Trophoblast cell (in vitro differentiated cells and primary cell): ENCODE results near the gene ZGPAT.
A peak's percentile ranks its signal among the peaks of the same experiment; 100 is the strongest.

Experiments
- DNase-seq, 2 donors: peaks; one replicate each; pipeline ENCODE4 v3.0.0-alpha.2; 2016
- H2AFZ ChIP-seq: 2 replicates; pipeline ENCODE4 v1.6.1; 2013; ENCODE audit warnings: low read length, moderate library complexity, mild to moderate bottlenecking; ENCODE audit not compliant: insufficient read depth, poor library complexity
- H2AK5ac ChIP-seq: 2 replicates; pipeline ENCODE4 v1.6.1; 2013; ENCODE audit warnings: mild to moderate bottlenecking, low read length
- H2BK120ac ChIP-seq: 2 replicates; pipeline ENCODE4 v1.6.1; 2013; ENCODE audit warnings: low read length, mild to moderate bottlenecking, moderate library complexity; ENCODE audit not compliant: insufficient read depth, poor library complexity
- H2BK12ac ChIP-seq: 2 replicates; pipeline ENCODE4 v1.6.1; 2013; ENCODE audit warnings: mild to moderate bottlenecking, low read length, moderate library complexity
- H2BK5ac ChIP-seq: 2 replicates; pipeline ENCODE4 v1.6.1; 2013; ENCODE audit warnings: low read length, low read depth, moderate library complexity, mild to moderate bottlenecking; ENCODE audit not compliant: poor library complexity
- H3K14ac ChIP-seq: 2 replicates; pipeline ENCODE4 v1.6.1; 2013; ENCODE audit warnings: mild to moderate bottlenecking, low read length
- H3K18ac ChIP-seq: 2 replicates; pipeline ENCODE4 v1.6.1; 2013; ENCODE audit warnings: mild to moderate bottlenecking, low read length
- H3K23ac ChIP-seq: 2 replicates; pipeline ENCODE4 v1.6.1; 2013; ENCODE audit warnings: low read length
- H3K27ac ChIP-seq: 2 replicates; pipeline ENCODE4 v1.5.1; 2013; ENCODE audit warnings: low read depth, mild to moderate bottlenecking, inconsistent platforms, low read length, moderate library complexity
- H3K27me3 ChIP-seq: 2 replicates; pipeline ENCODE4 v1.6.1; 2013; ENCODE audit warnings: inconsistent platforms, mild to moderate bottlenecking, low read length, moderate library complexity; ENCODE audit not compliant: insufficient read depth
- H3K36me3 ChIP-seq, 2 experiments: 1 replicate in 1 of 2; 2 replicates in 1 of 2; pipeline ENCODE4 v1.6.1; 2013; ENCODE audit warnings: low read length in 2 of 2, mild to moderate bottlenecking in 2 of 2, moderate library complexity in 1 of 2; ENCODE audit not compliant: insufficient read depth in 2 of 2, control insufficient read depth in 1 of 2
- H3K4ac ChIP-seq: 2 replicates; pipeline ENCODE4 v1.6.1; 2013; ENCODE audit warnings: low read depth, mild to moderate bottlenecking, low read length, moderate library complexity
- H3K4me1 ChIP-seq, 2 experiments: 1 replicate in 1 of 2; 2 replicates in 1 of 2; pipeline ENCODE4 v1.6.1; 2013; ENCODE audit warnings: low read length in 2 of 2, mild to moderate bottlenecking in 2 of 2, moderate library complexity in 1 of 2; ENCODE audit not compliant: insufficient read depth in 2 of 2, control insufficient read depth in 1 of 2
- H3K4me2 ChIP-seq: 2 replicates; pipeline ENCODE4 v1.6.1; 2013; ENCODE audit warnings: inconsistent platforms, mild to moderate bottlenecking, low read length, moderate library complexity
- H3K4me3 ChIP-seq: 2 replicates; pipeline ENCODE4 v1.5.1; 2013; ENCODE audit warnings: mild to moderate bottlenecking, low read depth, low read length, inconsistent platforms
- H3K79me1 ChIP-seq: one replicate; pipeline ENCODE4 v1.6.1; 2013; ENCODE audit warnings: low read length
- H3K79me2 ChIP-seq: 2 replicates; pipeline ENCODE4 v1.6.1; 2013; ENCODE audit warnings: low read length, mild to moderate bottlenecking; ENCODE audit not compliant: control insufficient read depth, insufficient read depth, poor library complexity
- H3K9ac ChIP-seq: 2 replicates; pipeline ENCODE4 v1.6.1; 2013; ENCODE audit warnings: mild to moderate bottlenecking, low read length
- H3K9me3 ChIP-seq: 2 replicates; pipeline ENCODE4 v1.6.1; 2013; ENCODE audit warnings: low read depth, mild to moderate bottlenecking, control low read depth, inconsistent platforms, low read length; ENCODE audit not compliant: insufficient read depth
- H4K12ac ChIP-seq: 2 replicates; pipeline ENCODE4 v1.6.1; 2013; ENCODE audit warnings: low read depth, mild to moderate bottlenecking, low read length, moderate library complexity
- H4K8ac ChIP-seq: 2 replicates; pipeline ENCODE4 v1.6.1; 2013; ENCODE audit warnings: low read depth, mild to moderate bottlenecking, low read length, moderate library complexity
- H4K91ac ChIP-seq: one replicate; pipeline ENCODE4 v1.6.1; 2013; ENCODE audit warnings: low read depth, mild to moderate bottlenecking, low read length, moderate library complexity
- WGBS: extraction: QIAGEN DNeasy Blood & Tissue Kit; methylation state at CpG from one replicate; pipeline ENCODE4 v1.1.7; 2013; ENCODE audit warnings: missing lambda C conversion rate; ENCODE audit not compliant: insufficient read length, insufficient coverage; ENCODE audit errors: extremely low coverage; 5-methylcytosine and 5-hydroxymethylcytosine counted together

The ZGPAT gene

DNA sequence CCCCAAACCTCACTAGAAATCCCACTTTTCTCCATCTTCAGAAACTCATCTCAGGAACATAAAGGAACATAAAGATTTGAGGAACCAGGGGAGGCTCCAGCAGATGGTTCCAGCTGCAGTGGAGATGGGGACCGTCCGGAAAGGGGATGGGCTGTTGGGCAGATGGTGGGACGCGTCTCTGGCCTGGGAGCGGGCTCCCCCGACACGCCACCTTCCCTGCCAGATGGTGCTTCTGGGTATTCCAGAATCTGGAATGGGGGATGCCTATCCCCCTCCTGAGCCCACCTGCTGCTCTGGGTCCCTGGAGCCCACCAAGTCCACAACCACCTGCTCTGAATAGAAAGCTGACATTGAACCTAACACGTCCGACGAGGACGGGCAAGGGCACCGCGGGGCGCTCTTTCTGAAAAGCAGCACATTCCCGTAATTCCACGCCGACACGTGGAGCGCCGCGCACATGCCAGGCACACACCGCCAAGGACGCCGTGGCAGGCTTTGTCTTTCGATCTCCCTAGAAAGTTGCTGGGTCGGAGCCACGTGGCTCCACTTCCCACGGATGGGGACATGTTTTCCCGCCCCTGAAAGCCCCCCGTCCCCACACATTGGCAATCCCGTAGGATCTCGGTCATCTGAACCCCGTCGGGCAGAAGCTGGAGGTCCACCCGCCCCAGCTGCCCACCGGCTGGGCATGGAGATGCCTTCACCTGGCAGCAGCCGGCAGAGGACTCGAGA is 59.0 kb downstream of the ZGPAT start:
- Histone ChIP-seq H3K18ac (no peak overlapping the region), H3K27me3 (no peaks in the 10 kb centered on the region), H4K12ac (no peak overlapping the region), H3K9me3 (peaks cover 2% of the 10 kb centered on the region), H3K4ac (no peak overlapping the region), H3K27ac (no peak overlapping the region), H3K23ac (no peak overlapping the region), H3K79me1 (no peaks in the 10 kb centered on the region), H3K36me3 (peaks cover 28 to 36% of the 10 kb centered on the region in 2 experiments), H4K8ac (no peak overlapping the region), H3K4me1 (no peaks in the 10 kb centered on the region), H2AK5ac (no peak overlapping the region), H3K4me2 (no peak overlapping the region), H2BK120ac (no peak overlapping the region), H2AFZ (no peak overlapping the region), H2BK5ac (no peak overlapping the region), H4K91ac (no peak overlapping the region), H3K79me2 (no peaks in the 10 kb centered on the region), H3K4me3 (no peak overlapping the region), H3K14ac (no peak overlapping the region), H3K9ac (no peak overlapping the region), H2BK12ac (no peak overlapping the region)
- DNase-seq: no peak
- WGBS: no CpG with 5 or more reads among the region's 38 CpGs

- H3K36me3 ChIP-seq: peaks cover 28 to 36% of the 10 kb centered on the region in 2 experiments
- H2AFZ ChIP-seq: no peak overlapping the region
- no peak overlapping the region for H4K91ac ChIP-seq
- no peak overlapping the region for H3K23ac ChIP-seq
- H3K4me2 ChIP-seq: no peak overlapping the region
- no peaks in the 10 kb centered on the region for H3K4me1 ChIP-seq
- H3K4ac ChIP-seq: no peak overlapping the region
- H2BK5ac ChIP-seq: no peak overlapping the region
- H2AK5ac ChIP-seq: no peak overlapping the region
- WGBS: no CpG with 5 or more reads among the region's 18 CpGs
- no peak overlapping the region for H2BK12ac ChIP-seq
- no peaks in the 10 kb centered on the region for H3K79me1 ChIP-seq
- H3K18ac ChIP-seq: no peak overlapping the region
- no peak overlapping the region for H3K9ac ChIP-seq
- H3K14ac ChIP-seq: no peak overlapping the region
- H2BK120ac ChIP-seq: no peak overlapping the region
- H3K27me3 ChIP-seq: no peaks in the 10 kb centered on the region
- H3K27ac ChIP-seq: no peak overlapping the region
- peak in 1 of 2 donors; percentile 56 for DNase-seq
- peaks cover 2% of the 10 kb centered on the region for H3K9me3 ChIP-seq
- H4K12ac ChIP-seq: no peak overlapping the region
- no peak overlapping the region for H3K4me3 ChIP-seq
- H3K79me2 ChIP-seq: no peaks in the 10 kb centered on the region
- no peak overlapping the region for H4K8ac ChIP-seq
Measured at GRCh38 chr20:63767456-63767855, 59.6 kb downstream of the ZGPAT start.

DNA sequence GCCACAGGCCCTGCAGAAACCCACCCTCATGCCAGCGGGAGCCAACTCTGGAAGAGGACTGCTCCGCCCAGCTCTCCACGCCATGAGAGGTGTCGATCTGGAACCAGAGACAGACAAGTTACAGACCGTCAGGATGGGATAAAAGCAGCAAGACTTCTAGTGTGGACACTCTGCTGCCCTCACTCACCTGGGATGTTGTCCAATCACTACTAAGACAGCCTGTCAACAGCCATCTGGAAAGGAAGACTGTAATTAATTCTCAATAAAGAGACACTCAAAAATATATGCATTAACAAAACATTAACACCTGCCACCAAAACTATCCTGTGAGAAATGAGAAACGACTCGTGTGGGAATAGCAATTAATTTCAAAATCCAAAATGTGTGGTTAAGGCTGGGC is 60.0 kb downstream of the ZGPAT start:
- Histone ChIP-seq H2BK5ac (no peak overlapping the region), H3K4me1 (no peaks in the 10 kb centered on the region), H4K8ac (no peak overlapping the region), H3K27me3 (no peaks in the 10 kb centered on the region), H3K4me3 (no peak overlapping the region), H2AFZ (no peak overlapping the region), H3K4me2 (no peak overlapping the region), H4K12ac (no peak overlapping the region), H3K4ac (no peak overlapping the region), H3K36me3 (peaks cover 28 to 36% of the 10 kb centered on the region in 2 experiments), H4K91ac (no peak overlapping the region), H3K18ac (no peak overlapping the region), H2AK5ac (no peak overlapping the region), H3K23ac (no peak overlapping the region), H3K27ac (no peak overlapping the region), H3K9me3 (peaks cover 2% of the 10 kb centered on the region), H3K14ac (no peak overlapping the region), H2BK12ac (no peak overlapping the region), H3K79me1 (no peaks in the 10 kb centered on the region), H3K9ac (no peak overlapping the region), H2BK120ac (no peak overlapping the region), H3K79me2 (no peaks in the 10 kb centered on the region)
- no CpG with 5 or more reads among the region's 7 CpGs for WGBS
- no peak for DNase-seq

DNA sequence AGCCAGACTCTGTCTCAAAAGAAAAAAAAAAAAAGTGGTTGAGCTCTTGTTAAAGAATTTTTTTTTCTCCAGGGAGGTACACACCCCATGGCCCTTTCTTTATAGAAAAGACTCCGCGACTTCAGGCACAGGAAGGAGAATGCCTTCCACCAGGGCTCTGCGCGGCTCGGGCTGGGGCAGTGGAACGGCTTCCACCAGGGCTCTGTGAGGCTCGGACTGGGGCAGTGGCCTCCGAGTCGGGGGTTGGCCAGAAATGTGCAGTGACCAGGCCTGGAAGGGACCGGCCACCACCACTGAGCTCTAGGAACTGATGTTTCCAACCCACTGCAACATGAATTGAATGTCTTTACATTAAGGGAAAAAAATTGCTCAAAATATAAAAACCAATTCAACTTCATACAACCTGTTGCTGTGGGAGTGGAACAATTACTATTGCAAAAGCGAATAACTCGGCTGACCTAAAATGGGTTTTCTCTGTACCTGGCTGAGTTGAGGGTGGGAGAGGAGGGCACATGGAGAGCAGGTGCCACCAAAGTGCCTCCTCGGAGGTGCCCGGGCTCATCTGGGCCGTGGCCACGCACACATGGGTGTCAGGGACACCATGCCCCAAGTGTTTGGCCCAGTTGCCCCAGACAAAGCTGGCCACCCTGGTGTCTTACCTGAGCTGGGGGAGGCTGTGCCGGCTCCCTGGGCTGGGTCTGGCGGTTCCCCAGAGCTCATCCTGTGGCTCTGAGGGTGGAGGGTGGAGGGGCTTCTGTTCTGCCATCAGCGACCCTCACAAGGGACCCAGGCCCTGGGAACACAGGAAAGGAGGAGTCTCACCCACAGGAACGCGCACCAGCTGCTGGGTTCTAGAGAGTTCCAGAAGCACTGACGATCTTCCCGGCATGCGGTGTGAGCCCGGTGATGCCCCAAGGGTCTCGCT is 61.0 kb downstream of the ZGPAT start:
- H4K91ac ChIP-seq: no peak overlapping the region
- H3K23ac ChIP-seq: no peak overlapping the region
- no peaks in the 10 kb centered on the region for H3K79me1 ChIP-seq
- no peak overlapping the region for H2AFZ ChIP-seq
- no CpG with 5 or more reads among the region's 26 CpGs for WGBS
- no peak overlapping the region for H3K27ac ChIP-seq
- H3K4me1 ChIP-seq: peaks cover 0 to 2% of the 10 kb centered on the region in 2 experiments
- H3K9me3 ChIP-seq: no peaks in the 10 kb centered on the region
- H3K4me2 ChIP-seq: no peak overlapping the region
- H2BK12ac ChIP-seq: no peak overlapping the region
- no peaks in the 10 kb centered on the region for H3K27me3 ChIP-seq
- H3K79me2 ChIP-seq: no peaks in the 10 kb centered on the region
- no peak overlapping the region for H4K8ac ChIP-seq
- H2BK120ac ChIP-seq: no peak overlapping the region
- no peak overlapping the region for H3K9ac ChIP-seq
- no peak overlapping the region for H3K14ac ChIP-seq
- DNase-seq: no peak
- H2BK5ac ChIP-seq: no peak overlapping the region
- H3K4ac ChIP-seq: no peak overlapping the region
- no peak overlapping the region for H2AK5ac ChIP-seq
- H3K18ac ChIP-seq: no peak overlapping the region
- H4K12ac ChIP-seq: no peak overlapping the region
- peak overlapping the region; percentile 39 for H3K4me3 ChIP-seq
- peaks cover 25 to 33% of the 10 kb centered on the region in 2 experiments for H3K36me3 ChIP-seq
